ENCODE results near the gene GOLGA8S.
"Not testable (repeated sequence)": the region's sequence is repeated elsewhere in the genome, so short reads cannot be mapped to it uniquely, and the experiment has no call there.

The GOLGA8S gene

DNA sequence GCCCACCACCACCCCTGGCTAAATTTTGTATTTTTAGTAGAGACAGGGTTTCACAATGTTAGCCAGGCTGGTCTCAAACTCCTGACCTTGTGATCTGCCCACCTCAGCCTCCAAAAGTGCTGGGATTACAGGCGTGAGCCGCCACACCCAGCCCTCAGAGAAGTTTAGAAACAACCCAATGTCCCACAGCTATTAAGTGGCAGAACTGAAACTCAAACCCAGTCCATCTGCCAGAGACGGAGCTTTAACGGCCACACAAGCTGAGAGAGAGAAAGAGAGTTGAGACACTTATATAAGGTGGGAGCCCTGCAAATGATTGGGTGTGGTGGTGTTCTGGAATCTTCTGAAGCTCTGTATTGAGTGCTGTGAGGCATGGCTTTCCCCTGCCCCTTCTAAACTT, 43.8 kb downstream of the GOLGA8S start:
- DNase-seq (ENCODE audit: low read depth in 3 of 3): not testable (repeated sequence)

DNA sequence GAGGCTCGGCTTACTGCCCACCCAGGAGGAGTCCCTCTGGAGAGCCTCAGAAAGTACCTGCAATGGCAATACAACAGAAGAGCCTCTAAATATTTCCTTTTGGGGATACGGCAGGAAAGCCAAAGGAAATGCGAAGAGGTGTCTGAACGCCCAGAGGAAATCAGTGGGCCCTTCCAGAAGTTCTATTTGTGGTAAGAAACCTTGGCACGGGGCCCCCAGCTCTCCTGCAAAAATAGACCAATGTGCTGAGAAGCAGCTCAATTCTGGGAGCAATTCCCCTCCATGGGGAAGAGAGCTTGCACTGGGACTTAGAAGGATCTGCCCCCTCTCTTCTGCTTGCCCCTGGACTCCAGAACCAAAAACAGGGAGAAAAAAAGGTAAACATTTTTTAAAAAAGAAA, 44.7 kb downstream of the GOLGA8S start:
- not testable (repeated sequence) for DNase-seq (ENCODE audit: low read depth in 3 of 3)

DNA sequence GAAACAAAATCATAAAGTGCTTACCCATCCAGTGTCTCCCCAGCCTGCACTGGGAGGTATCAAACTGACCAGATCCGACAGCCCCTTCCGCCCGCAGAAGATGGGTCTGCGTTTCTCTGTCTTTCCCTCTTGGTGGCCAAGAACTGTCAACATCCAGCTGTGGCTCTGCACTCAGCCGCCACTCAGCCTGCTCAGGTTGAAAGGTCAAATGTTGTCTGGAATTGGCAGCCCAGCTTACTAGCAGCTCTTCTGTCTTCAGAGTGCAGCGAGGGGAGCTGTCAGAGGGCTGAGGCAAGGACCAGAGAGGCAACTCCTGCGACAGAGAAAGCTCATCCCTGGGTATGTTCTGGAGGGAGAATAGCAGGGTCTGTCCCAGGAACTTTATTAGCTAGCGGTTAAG, 47.1 kb downstream of the GOLGA8S start:
- DNase-seq (ENCODE audit: low read depth in 3 of 3): no peak

DNA sequence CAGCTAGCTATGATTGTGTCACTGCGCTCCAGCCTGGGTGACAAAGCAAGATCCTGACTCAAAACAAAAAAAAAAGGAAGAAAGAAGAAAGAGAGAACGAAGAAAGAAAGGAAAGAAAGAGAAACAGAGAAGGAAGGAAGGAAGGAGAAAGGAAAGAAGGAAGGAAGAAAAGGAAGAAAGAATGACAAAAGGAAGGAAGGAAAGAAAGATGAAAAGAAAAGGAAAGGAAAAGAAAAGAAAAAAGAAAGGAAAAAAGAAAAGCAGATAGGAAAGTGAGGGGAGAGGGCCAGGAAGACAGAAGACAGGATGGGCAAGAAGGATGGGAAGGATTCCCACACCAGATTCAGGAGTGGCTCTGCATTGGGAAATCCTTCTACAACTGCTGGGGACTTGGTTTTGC, 47.6 kb downstream of the GOLGA8S start:
- DNase-seq (ENCODE audit: low read depth in 3 of 3): no peak

- no peak for DNase-seq (ENCODE audit: low read depth in 3 of 3)
These were observed 48.0 kb downstream of the GOLGA8S start for GRCh38 chr15:23402544-23402943.

DNA sequence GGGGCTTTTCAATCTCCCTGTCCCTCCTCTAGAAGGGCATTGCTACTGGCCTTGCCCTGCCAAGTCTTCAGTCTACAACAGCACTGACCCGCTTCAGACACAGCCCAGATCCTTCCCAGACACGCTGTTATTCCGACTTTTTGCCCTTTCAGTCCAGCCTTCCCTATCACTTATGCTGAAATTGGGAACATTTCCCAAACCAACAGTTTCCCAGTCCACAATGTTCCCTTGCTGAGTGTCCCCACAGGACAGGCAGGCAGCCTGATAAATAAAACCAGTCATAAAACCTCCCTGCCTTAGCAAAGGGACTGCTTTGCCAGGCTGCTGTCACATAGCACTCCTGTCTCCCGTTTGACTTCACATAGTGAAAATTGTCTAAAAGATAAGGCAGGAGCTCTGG, 49.0 kb downstream of the GOLGA8S start:
- no peak for DNase-seq (ENCODE audit: low read depth in 3 of 3)

DNA sequence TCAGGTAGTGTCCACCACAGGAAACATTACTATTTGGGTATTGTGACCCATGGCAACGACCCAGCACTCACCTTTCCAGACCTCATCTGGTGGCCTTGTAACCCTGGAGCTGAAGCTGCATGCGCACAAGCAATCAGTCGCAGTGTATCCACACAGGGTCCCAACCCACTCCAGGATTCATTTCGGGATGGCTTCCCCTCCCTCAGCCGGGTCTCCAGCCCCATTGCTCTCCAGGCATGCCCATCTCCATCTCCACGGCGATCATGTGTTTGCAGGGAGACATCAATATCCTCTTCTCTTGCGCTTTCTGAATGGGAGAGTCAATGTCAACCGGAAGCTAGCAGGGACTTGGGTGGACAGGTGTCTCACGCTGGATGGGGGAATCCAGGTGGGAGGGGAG, 57.3 kb downstream of the GOLGA8S start:
- DNase-seq (ENCODE audit: low read depth in 3 of 3): no peak

DNA sequence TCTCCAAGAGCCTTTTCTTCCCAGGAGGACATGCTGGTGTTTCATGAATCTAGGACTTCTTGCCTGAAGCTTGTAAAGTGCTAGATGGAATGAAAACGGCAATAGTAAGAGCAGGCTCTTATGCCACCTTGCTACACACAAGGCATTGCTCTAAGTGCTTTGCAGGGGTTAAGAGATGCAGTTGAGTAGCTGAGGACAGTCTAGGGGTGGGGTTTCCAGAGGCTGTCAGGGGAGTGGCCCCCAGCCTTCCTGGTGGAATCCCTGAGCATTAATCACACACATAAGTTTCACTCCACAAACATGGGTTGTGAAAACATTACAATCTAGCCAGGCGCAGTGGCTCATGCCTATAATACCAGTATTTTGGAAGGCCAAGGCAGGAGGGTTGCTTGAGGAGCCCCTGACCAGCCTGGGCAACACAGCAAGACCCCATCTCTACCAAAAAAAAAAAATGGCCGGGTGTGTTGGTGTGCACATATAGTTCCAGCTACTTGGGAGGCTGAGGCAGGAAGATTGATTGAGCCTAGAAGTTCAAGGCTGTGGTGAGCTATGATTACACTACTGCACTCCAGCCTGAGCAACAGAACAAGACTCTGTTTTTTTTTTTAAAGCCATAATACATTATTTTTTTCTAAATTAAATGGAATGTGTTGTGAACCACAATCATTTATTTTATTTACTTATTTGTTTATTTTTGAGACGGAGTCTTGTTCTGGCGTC, 58.5 kb downstream of the GOLGA8S start:
- not testable (repeated sequence) for DNase-seq (ENCODE audit: low read depth in 3 of 3)

Data from stimulated activated CD4-positive, alpha-beta T cell treated with anti-CD3 and anti-CD28 coated beads, TNF-alpha, amount 100 ng/mL, for 48 hours (primary cell).